SIG-M5 treated with dmso at 0.1 percent for 504 hours (cell line): ENCODE data around the gene GMPR.

Source experiments
- DNase-seq: peaks from one replicate; lab custom pipeline; 2025; ENCODE audit not compliant: unreplicated experiment; lab: John Stamatoyannopoulos, UW

Gene GMPR

DNA sequence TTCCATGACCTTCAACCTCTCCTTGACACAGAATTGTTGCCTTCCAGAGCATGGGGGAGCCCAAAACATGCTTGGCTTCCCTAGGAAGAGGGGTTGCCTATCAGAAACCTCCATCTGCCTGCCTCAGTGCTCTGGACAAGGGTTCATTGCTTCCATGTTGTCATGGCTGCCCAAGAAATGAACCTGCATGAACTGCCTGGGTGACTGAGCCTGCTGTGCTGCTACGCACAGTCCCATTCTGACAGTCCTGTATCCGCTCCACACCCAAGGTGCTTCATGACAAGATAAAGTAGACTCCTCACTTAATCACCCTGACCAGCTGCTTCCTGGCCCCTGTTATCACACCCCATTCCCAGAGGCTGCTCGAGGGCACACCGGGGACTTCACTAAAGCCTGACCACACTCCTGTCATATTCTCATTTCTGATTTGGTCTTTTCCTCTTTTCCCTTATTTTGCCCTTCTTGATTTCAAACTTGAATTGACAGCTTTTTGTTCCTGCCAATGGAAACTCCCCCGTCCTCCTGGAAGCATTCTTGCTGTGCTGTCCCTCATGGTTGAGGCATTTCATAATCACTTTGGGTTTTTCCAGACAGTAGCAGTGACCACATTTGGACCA is 31.9 kb downstream of the GMPR start:
- DNase-seq: no peak

DNA sequence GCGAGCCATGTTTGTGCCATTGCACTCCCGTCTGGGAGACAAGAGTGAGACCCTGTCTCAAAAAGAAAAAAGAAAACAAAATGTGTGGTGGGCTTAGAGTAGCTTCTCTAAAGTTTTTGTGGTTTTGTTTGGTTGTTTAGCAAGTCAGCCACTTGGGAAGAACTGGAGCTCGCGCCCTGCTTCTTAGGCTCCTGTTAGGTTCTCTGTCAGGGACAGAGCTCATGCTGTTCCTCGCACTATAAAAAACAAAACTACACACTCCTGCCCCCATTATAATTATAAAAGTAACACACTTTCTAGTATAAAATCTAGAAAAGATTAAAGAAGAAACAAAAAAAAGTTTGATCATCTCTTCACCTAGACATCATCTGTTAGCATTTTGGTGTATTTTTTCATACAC is 33.0 kb downstream of the GMPR start:
- no peak for DNase-seq

DNA sequence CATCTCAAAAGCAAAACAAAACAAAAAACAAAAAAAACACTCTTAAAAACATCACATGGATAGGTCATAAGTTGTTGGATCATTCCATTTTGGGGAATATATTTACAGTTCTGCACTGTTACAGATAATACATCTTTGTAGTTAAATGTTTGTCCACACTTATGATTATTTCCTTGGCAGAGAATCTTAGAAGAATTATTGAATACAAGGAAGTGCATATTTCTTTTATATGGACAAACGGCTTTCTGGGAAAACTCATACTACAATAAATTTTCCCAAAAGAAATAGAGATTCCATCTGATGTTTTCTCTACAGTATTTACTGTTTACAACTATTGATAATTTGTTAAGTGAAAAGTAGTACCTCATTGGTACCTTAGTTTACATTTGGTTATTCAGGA is 33.8 kb downstream of the GMPR start:
- no peak for DNase-seq

DNA sequence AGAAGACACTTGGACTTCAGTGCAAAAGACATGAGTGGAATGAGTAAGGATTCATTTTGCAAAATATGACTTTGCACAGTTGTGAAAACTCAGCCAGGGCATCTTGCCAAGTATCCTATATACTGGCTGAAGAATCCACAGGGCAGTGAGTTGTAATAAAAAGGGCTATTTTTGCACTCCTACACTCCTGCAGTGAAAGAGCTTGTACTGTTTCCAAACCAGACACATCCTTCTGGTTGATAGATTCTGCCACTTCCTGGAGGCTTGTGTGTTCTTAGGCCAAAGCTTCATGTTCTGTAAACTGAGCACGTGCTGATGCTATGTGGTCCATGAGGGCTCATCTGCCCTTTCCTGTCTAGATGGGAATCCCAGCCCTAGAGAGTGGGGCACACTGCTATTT is 34.9 kb downstream of the GMPR start:
- DNase-seq: no peak

DNA sequence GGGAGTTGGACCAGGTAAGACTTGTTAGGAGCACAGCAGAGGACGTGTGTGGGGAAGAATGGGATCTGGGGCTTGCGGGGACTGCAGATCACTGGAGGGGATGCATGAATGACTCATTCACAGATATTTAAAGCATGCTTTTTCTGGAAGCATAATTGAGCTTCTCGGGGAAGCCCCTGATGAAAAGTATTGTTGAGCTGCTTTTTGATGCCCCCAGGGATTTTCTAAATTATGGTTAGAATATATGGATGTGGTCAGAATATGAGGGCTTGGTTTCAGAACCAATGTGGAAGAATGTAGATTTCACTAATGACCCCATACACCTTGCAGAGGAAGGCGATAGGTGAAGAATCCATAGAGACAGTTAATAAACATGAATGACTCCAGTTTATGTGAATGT is 36.1 kb downstream of the GMPR start:
- DNase-seq: no peak

DNA sequence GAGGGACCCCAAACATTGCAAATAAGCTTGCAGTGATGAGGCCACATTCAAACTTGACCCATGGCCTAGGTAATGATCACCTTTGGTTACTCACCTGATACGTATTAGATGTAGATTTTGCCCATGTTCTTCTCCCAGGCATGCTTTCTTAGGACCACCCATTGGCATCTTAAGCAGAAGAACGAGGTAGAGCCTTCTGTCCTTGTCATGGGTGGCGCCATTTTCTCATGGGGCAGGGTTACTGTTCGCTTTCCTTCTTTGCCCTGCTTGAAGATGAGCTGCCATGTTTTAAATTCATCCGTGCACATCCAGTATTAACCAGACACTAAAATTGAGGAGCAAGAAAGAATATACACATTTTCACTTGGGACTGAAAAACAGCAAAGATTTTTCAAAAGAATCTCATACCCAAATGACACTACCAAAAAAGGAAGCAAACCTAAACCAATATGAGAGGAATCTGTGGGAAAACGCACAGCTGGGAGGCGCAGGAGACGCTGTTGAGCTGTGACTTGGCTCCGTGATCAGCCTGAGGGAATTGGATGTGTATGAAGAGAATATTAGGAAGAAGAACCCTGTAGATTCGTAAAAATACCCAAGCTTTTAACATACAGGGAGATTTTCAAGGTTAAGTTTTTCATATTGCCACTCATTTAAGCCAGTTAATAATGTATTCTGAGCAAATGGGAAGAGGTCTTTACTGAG is 36.6 kb downstream of the GMPR start:
- DNase-seq: no peak

DNA sequence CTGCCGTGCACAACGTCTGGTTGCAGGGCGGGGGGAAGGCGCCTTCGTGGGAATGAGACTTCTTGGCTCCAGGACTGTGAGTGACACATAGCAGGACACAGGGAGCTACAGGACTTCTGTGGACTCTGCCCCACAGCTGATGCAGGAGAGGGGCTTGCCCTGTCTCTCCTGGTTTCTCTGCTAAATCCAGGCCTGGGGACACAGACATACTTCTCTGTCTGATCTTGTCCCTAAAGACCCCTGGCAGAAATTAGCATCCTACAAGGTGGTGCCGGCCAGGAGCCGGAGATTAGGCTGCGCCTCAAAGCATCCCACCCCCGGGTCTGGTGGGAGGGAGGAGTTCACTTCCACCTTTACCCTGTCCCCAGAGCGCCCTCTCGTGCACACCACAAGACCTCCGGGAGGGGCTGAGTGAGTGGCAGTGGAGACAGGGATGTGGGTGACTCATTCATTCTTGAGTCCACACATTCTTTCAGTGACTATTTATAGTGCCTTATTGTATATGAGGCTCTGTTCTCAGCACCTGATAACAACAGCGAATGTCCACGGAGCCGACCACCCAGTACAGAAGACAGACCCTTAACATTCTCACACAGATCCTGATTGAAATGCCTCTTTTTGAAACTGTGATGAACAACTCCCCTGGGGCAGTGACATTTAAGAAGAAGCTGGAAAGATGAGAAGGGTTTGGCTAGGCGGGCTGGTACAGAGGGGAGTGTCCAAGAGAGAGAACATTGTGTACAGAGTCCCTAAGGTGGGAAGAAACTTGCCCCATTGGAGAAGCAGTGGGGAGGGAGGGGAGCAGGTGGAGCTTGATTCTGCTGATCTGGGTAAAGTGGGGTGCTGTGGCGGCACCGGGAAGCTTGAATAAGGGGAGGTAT is 39.0 kb downstream of the GMPR start:
- peak; percentile 81 for DNase-seq

DNA sequence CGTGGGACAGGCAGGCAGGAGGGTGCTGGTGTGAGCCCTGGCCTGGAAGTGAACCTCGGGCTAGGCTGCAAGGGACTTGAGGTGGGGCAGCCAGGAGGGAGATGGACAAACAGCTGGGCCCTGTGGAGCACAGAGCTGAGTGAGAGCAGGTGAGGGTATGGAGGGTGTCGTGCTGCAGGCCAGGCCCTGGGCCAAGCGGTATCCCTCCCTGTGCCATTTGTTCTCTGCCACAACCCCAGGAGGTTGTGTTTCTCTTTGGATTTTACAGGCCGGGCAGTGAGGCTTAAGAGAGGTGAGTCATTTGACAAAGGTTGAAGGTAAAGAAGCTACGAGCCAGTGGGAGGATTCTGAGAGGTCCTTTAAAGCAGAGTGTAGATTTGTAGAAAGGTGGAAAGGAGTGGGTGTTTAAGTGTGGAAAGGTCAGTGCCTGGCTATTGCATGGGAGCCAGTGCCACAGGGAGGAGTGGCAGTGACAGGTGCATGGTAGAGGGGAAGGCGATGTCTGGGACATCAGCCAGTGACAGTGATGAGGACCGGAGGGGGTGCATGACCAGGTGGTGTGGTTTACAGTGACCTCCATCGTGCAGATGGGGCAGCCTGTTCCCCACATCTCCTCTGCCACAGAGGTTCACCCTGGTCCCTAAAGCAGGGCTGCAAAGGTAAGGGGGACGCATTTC is 39.8 kb downstream of the GMPR start:
- DNase-seq: no peak

DNA sequence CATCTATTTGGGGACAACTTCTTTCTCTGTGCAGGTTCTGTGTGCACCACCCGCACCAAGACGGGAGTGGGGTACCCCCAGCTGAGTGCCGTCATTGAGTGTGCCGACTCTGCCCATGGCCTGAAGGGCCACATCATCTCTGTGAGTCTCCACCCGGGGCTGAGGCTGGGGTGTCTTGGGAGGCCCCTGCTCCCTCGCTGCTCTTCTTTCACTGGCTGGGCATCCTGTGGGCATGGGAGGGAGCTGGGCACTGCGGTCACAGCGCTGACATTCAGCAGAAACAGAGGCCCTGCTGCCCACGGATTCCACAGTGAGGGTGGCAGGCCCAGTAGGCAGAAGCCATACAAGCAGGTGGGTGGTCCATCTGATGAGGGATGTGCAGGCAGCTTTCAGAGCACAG is 40.4 kb downstream of the GMPR start:
- DNase-seq: no peak

DNA sequence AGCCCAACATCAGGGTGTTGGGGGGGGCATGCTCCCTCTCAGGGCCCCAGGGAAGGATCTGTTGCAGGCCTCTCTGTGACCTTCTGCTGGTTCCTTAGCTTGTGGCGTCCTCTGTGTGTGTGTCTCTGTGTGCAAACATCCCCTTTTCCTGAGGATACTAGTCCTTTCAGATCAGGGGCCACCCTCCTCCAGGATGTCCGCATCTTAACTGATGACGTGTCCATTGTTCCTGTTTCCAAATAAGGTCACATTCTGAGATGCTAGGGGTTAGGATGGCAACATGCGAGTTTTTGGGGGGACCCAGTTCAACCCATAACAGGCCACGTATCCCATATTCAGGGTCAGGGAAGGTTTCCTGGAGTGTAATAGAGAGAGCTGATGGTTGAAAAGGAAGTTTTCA is 40.9 kb downstream of the GMPR start:
- DNase-seq: no peak

DNA sequence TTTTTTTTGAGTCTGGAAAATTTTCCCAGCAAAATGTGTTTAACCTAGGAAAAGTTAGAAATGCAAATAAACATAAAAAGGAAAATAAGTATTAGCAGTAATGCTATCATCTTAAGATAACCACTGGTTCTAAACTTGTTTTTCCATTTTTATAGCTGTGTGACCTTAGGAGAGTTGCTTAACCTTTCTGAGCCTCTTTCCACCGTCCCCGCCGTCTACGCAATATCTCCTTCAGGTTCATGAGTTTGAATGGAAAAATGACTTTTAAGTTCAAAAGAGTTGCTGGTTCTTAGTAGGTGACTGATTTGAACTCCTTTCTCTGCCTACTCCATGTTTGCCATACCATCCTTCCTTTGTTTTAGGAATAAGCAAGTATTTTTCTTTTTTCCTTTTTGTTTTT is 44.0 kb downstream of the GMPR start:
- DNase-seq: no peak

DNA sequence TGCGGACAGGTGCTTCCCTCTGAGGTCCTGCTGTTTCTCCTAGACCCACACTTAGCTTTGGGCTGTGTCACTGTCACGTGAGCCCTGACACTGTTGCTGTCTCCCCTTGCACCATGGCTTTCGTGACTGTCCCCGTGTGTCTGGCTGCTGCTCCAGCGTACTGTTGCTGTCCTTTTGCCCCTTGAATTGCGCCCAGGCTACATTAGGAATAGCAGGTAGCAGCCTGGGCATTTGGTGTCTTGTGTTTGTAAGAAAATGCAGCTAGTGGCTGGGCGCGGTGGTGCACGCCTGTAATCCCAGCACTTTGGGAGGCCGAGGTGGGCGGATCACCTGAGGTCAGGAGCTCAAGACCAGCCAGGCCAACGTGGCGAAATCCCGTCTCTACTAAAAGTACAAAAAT is 46.1 kb downstream of the GMPR start:
- no peak for DNase-seq

DNA sequence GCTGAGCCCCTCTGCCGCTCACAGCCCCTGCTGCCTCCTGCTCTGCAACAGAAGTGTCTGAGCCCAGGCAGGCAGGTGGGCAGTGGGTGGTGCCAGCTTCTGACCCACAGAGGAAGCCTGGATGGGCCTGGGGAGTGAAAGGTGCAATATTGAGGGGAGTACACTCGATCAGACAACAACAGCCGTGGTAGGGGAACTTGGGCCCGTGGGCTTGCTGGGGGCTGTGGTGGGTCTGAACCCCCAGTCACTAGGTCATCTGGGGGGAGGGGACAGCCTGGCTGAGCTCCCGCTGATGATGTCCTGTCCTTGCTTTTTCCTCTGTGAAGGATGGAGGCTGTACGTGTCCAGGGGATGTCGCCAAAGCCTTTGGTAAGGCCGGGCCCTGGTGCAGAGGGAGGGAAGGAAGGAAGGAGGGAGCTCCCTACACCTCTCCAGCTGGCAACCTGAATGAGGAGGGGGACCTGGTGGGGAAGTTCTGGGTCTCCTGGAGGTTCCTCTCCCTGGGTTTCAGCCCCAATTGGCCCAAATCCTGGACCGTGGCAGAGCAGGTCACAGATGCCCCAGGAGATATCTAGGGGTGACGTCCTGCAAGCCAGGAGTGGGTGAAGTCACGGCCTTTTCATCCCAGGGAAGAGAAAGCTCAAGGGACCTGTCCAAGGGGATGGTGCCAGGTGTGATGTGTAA is 47.2 kb downstream of the GMPR start:
- no peak for DNase-seq

DNA sequence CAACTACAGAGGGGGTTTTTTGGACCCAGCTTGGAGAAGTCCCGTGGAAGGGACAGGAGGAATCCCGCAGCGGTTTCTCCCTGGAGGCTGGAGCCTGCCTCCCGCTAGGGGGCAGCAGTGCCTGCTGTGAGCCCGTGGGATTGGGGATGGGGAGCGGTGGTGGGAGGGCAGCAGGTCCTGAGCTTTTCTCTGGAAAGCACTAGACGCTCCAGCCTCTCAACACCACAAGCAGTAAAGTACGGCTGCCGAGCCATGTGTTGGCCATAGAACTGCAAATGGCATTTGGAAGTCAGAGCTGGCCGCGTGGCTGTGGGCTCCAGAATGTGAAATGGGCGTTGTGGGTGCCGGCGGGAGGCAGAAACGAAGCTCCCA is 47.8 kb downstream of the GMPR start:
- DNase-seq: no peak

DNA sequence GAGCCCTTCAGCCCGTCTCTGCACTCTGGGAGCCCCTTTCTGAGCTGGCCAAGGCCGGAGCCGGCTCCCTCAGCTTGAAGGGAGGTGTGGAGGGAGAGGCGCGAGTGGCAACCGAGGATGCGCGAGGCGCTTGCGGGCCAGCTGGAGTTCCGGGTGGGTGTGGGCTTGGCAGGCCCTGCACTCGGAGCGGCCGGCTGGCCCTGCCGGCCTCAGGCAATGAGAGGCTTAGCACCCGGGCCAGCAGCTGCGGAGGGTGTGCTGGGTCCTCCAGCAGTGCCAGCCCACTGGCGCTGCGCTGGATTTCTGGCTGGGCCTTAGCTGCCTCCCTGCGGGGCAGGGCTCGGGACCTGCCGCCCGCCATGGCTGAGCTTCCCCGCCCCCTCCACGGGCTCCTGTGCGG is 49.8 kb downstream of the GMPR start:
- DNase-seq: no peak

DNA sequence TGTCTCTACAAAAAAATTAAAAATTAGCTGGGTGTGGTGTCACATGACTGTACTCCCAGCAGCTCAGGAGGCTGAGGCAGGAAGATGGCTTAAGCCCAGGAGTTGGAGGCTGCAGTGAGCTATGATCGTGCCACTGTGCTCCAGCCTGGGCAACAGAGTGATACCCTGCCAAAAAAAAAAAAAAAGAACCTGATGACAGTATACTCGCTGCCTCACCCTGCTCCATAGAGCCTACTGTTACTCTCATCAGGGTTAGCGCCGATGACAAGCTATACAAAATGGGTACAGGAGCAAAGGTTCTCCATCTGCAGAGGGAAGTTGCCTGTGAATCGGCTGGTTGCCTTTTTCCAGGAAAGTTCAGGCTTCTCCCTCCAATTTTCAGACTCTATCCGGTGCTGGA is 53.4 kb downstream of the GMPR start:
- DNase-seq: no peak

DNA sequence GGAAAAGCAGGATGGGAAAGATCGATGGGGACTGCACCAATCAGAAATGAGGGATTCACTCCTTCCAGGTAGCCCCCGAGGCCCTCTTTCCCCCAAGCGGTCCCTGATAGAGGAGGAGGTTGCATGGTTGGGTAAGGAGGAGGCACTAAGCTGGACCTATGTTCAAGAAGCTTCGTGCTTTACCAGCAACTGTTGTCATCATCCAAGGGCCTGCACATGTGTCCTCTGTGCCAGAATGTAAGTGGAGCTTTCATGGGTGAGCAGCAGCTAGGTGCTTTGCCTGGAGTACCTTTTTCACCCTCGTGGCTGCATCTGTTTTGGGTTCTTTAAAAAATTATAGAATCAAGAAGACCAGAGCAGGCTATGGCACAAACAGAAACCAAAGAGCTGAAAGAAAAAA is 54.0 kb downstream of the GMPR start:
- DNase-seq: no peak

DNA sequence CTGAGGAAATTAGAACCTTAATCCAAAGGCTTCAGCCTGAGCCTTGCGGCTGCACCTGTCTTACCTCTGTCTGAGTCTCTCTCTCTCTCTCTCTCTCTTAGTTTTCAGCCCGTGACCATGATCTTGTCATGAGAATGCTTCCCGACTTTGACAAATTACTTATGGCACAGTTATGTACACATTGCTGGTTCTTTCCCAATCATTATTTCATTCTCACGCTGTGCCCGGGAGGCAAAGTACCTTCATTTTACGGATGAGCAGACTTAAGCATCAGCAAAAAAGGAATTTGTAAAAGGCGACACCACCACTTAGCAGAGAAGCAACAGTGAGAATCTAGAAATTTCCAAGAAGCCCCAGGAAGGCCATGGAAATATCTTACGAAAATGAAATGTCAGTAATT is 54.6 kb downstream of the GMPR start:
- DNase-seq: no peak

DNA sequence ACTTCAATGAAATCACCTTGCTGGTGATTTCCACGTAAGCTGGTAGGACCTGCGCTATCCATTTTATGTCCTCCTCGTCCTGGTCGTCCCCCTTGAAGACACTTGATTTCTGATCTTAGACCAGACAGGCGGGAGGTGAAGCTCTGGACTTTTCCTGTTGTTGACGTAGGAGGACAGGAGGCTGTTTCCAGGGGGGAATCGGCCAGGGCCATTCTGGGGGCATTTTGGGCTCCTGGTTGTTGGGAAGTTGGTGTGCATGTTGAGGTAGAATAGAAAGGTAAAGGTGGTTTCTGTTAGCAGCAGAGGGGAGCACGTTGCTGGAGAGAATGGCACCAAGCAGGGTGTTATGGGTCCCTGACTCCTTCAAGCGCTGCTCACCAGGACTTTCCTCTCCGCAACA is 56.0 kb downstream of the GMPR start:
- DNase-seq: no peak

DNA sequence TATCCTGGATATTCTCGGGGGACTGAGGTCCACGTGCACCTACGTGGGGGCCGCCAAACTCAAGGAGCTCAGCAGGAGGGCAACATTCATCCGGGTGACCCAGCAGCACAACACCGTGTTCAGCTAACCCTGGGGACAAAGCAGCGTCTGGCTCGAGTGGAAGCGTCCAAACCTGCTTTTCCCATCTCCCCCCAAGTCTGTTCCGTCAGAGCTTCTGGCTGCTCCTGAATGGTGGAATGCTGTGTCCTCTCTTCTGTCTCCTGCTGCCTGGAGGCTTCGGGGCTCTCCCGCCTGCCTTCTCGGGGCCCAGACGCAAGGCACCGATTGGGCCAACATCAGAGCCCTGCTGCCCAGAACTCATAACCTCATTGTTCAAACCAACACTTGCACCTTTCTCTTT is 56.7 kb downstream of the GMPR start:
- no peak for DNase-seq

DNA sequence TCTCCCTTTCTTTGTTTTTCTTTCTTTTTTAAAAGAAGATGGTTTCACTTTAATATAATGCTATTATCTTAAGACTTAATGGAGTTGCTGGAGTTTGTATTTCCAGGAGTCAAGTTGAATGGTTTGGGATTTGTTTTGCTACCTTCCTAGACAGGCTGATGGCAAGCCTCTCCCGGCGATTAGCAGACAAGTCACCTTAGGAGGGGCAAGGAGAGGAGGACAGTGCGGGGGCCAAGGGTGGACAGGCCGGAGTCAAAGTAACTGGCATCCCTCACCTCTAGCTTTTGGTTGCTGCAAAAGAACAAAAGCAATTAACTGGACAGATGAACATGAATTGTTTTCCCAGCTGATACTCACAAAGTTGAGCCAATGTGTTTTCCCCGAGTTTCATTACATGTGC is 57.1 kb downstream of the GMPR start:
- DNase-seq: no peak
